Lower lobe of right lung (tissue), 2 donors: Measurements from ENCODE around the gene TMEM244. TPM values are rescaled to one million over a fixed set of nuclear protein-coding genes. Genes with fewer than 3 reads are reported as not detected.
"Not testable (repeated sequence)": the region's sequence is repeated elsewhere in the genome, so short reads cannot be mapped to it uniquely, and the experiment has no call there.

Experiments
- ATAC-seq, 2 donors: fragments of 200-7000 bp; cut with Tn5 transposase; one replicate each; pipeline ENCODE4 v1.9.1; 2020 to 2022; ENCODE audit warnings: mild to moderate bottlenecking in 2 of 2, moderate library complexity in 2 of 2
- DNase-seq: peaks from one replicate; pipeline ENCODE4 v3.0.0-alpha.2; 2020
- H3K27ac ChIP-seq: fragments of 200-600 bp; one replicate; pipeline ENCODE4 v1.8.0; 2022
- H3K27me3 ChIP-seq: fragments of 200-600 bp; one replicate; pipeline ENCODE4 v1.8.0; 2022; ENCODE audit warnings: low read depth
- H3K36me3 ChIP-seq: fragments of 200-600 bp; one replicate; pipeline ENCODE4 v1.8.0; 2022; ENCODE audit warnings: mild to moderate bottlenecking
- H3K4me1 ChIP-seq: fragments of 200-600 bp; one replicate; pipeline ENCODE4 v1.8.0; 2022
- H3K4me3 ChIP-seq: fragments of 200-600 bp; one replicate; pipeline ENCODE4 v1.8.0; 2022; ENCODE audit warnings: mild to moderate bottlenecking
- H3K9me3 ChIP-seq: fragments of 200-600 bp; one replicate; pipeline ENCODE4 v1.8.0; 2022
- intact Hi-C: fragments of 100-400 bp; cut with DNase I; formaldehyde crosslinking; loops from one replicate; pipeline ENCODE4 v1.11.0; 2022
- total RNA-seq: library from RNA; stranded (reverse); fragmentation: NEBNext Ultra II Directional; extraction: Animal tissue kit (Norgen Biotek cat#: 25700); gene quantifications from one replicate; pipeline ENCODE4 v1.2.1, GENCODE V29; 2021
- TF ChIP-seq, protein P1 (sequence below): fragments of 200-600 bp; IDR thresholded peaks from one replicate; pipeline ENCODE4 v1.8.0; 2022; ENCODE audit warnings: antibody characterized with exemption, mild to moderate bottlenecking
- donor health status: DM: no; HTN: yes; CAD: no; lungs with severe emphysema.

Gene TMEM244
- total RNA-seq, 1 donor from 2014 or later: not detected

DNA sequence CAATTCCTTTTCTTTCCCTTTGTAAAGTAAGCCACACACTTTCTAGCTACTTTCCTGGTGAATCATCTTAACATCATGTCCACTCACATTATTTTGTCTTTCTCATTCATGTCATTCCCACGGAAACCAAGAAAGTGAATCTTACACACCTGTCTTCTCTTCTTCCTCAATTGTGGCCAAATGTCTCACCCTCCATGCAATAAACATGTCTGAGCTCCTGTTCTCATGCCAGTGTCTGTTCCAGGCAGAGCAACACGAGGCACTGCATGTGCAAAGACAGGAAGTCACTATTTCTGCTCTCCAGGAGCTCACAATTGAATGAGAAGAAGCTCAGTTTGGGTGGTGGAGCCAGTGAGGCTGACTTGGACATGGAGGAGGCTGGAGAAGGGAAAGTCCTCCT is 29.0 kb upstream of the TMEM244 start:
- DNase-seq (no peak), ATAC-seq (no peak)
- no peaks in the 10 kb centered on the region for H3K36me3 ChIP-seq
- no peaks in the 10 kb centered on the region for H3K27me3 ChIP-seq
- no peak overlapping the region for H3K4me3 ChIP-seq
- intact Hi-C loops: no loop called here
- H3K27ac ChIP-seq: no peak overlapping the region
- TF ChIP-seq, protein P1, sequence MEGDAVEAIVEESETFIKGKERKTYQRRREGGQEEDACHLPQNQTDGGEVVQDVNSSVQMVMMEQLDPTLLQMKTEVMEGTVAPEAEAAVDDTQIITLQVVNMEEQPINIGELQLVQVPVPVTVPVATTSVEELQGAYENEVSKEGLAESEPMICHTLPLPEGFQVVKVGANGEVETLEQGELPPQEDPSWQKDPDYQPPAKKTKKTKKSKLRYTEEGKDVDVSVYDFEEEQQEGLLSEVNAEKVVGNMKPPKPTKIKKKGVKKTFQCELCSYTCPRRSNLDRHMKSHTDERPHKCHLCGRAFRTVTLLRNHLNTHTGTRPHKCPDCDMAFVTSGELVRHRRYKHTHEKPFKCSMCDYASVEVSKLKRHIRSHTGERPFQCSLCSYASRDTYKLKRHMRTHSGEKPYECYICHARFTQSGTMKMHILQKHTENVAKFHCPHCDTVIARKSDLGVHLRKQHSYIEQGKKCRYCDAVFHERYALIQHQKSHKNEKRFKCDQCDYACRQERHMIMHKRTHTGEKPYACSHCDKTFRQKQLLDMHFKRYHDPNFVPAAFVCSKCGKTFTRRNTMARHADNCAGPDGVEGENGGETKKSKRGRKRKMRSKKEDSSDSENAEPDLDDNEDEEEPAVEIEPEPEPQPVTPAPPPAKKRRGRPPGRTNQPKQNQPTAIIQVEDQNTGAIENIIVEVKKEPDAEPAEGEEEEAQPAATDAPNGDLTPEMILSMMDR: no peak
- H3K4me1 ChIP-seq: no peaks in the 10 kb centered on the region
- H3K9me3 ChIP-seq: no peaks in the 10 kb centered on the region

DNA sequence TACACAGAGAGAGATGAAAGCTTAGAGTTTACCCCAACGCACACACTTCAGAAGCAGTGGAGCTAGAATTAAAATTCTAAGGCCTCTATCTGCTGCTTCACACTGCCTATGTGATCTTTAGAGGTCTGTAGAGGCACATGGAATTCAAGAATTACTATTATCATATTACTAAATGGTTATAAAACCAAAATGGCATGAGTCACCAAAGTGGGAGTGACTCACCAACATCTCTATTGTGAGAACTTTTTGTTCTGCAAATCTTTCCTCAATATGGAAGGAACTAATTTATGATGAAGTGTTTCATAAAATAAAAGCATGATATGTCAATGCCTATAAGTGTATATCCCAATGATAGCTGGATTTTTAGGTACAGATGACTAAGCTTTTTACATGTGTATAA is 28.5 kb upstream of the TMEM244 start:
- H3K4me1 ChIP-seq: no peaks in the 10 kb centered on the region
- no peaks in the 10 kb centered on the region for H3K9me3 ChIP-seq
- H3K4me3 ChIP-seq: no peak overlapping the region
- ATAC-seq: no peak
- intact Hi-C loops: no loop called here
- H3K27ac ChIP-seq: no peak overlapping the region
- H3K36me3 ChIP-seq: no peaks in the 10 kb centered on the region
- TF ChIP-seq, protein P1: no peak
- no peaks in the 10 kb centered on the region for H3K27me3 ChIP-seq
- no peak for DNase-seq

DNA sequence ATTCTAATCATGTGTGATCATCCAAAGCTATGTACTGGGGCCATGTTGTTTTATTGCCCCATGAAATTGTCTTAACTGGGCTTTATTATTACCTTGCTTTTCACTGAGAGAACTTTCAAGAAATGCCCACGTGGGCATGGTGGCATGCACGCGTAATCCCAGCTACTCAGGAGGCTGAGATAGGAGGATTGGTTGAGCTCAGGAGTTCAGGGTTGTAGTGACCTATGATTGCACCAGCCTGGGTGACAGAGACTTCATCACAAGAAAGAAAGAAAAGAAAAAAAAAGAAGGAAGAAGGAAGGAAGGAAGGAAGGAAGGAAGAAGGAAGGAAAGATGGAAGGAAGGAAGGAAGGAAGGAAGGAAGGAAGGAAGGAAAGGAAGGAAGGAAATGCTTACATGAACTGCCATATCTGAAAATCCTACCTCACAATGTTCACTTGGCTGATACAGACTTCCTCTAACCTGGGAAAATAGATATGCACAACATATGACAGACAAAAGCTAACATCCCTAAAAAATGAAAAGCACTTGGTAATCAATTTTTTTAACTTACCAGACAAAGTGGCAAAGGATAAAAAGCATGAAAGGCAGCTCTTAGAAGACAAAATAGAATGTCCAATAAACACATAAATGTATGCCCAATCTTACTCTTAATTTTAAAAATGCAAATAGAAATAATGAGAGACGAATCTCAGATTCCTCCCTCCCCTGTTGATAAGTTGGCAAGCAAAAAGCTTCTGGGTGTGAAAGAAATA is 25.5 kb upstream of the TMEM244 start:
- no peaks in the 10 kb centered on the region for H3K9me3 ChIP-seq
- TF ChIP-seq, protein P1: no peak
- H3K36me3 ChIP-seq: no peaks in the 10 kb centered on the region
- DNase-seq (no peak), ATAC-seq (no peak)
- no peaks in the 10 kb centered on the region for H3K4me1 ChIP-seq
- H3K4me3 ChIP-seq: no peak overlapping the region
- no peaks in the 10 kb centered on the region for H3K27me3 ChIP-seq
- no peak overlapping the region for H3K27ac ChIP-seq
- intact Hi-C loops: no loop called here

DNA sequence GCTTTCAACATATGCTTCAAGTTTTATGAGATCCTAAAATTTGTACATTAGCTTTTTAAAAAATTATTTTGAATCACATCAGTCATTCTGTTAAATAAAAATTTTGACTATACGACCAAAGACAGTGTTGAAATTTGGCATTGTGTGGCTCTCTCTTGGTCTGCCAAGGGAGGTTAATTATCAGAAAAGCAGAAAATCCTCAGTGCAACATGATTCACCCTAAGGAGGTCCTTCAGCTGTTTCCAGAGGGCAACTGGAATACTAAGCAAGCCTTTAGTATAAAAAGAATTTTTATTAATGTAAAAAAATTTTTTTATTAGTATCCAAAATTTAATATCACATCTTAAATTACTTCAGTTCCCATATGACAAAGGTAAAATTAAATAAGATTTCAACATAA is 23.1 kb upstream of the TMEM244 start:
- Histone ChIP-seq H3K27ac (no peak overlapping the region), H3K4me3 (no peak overlapping the region), H3K36me3 (no peaks in the 10 kb centered on the region), H3K9me3 (no peaks in the 10 kb centered on the region), H3K4me1 (no peaks in the 10 kb centered on the region), H3K27me3 (no peaks in the 10 kb centered on the region)
- TF ChIP-seq, protein P1: no peak
- intact Hi-C loops: no loop called here
- ATAC-seq (no peak), DNase-seq (no peak)

DNA sequence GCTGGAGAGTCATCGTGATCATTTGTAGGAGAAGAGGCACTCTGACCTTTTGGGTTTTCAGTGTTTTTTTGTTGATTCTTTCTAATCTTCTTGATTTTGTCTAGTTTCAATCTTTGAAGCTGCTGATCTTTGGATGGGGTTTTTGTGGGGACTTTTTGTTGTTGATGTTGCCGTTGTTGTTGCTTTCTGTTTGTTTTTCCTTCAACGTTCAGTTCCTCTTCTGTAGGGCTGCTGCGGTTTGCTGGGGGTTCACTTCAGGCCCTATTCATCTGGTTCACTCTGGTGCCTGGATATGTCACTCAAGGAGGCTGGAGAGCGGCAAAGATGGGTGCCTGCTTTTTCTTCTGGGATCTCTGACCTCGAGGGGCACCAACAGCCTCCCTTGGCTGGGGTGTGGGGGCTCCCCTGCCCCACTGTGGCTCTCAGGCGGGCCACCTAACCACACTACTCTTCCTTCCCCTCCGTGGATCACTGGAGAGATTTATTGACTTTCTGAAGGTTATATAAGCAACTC is 21.5 kb upstream of the TMEM244 start:
- DNase-seq (no peak), ATAC-seq (no peak)
- TF ChIP-seq, protein P1: no peak
- no peaks in the 10 kb centered on the region for H3K4me1 ChIP-seq
- intact Hi-C loops: no loop called here
- H3K27me3 ChIP-seq: no peaks in the 10 kb centered on the region
- no peaks in the 10 kb centered on the region for H3K9me3 ChIP-seq
- no peak overlapping the region for H3K4me3 ChIP-seq
- no peaks in the 10 kb centered on the region for H3K36me3 ChIP-seq
- H3K27ac ChIP-seq: no peak overlapping the region

DNA sequence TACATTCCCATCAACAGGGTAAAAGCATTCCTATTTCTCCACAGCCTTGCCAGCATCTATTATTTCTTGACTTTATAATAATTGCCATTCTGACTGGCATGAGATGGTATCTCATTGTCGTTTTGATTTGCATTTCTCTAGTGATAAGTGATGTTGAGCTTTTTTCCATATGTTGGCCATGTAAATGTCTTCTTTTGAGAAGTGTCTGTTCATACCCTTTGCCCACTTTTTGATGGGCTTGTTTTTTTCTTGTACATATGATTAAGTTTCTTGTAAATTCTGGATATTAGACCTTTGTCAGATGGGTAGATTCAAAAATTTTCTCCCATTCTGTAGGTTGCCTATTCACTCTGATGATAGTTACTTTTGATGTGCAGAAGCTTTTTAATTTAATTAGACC is 16.8 kb upstream of the TMEM244 start:
- H3K4me1 ChIP-seq, ATAC-seq, H3K36me3 ChIP-seq, H3K27me3 ChIP-seq, H3K9me3 ChIP-seq, H3K4me3 ChIP-seq, intact Hi-C loops, DNase-seq, H3K27ac ChIP-seq: not testable (repeated sequence)
